Lung (tissue), 12 donors: ENCODE results near the gene HYLS1. TPM values are rescaled to one million over a fixed set of nuclear protein-coding genes. Genes with fewer than 3 reads are reported as not detected.
A peak's percentile ranks its signal among the peaks of the same experiment; 100 is the strongest.

Experiments
- ATAC-seq: fragments of 200-7000 bp; cut with Tn5 transposase; one replicate; pipeline ENCODE4 v1.9.1; 2020; ENCODE audit warnings: moderate number of reproducible peaks; ENCODE audit not compliant: insufficient read depth, low FRiP score
- DNase-seq, 3 donors: peaks; one replicate each; pipeline ENCODE4 v3.0.0-alpha.2; 2013 to 2017
- H3K27ac ChIP-seq, 2 donors: one replicate each; pipeline ENCODE4 v1.5.1; 2013; ENCODE audit warnings: mild to moderate bottlenecking in 2 of 2, moderate library complexity in 2 of 2, control low read depth in 1 of 2, inconsistent platforms in 1 of 2, low read depth in 1 of 2, low read length in 1 of 2
- H3K27me3 ChIP-seq, 3 donors: one replicate each; pipeline ENCODE4 v1.5.1; 2013; ENCODE audit warnings: low read length in 2 of 3; ENCODE audit not compliant: control insufficient read depth in 3 of 3, insufficient read depth in 3 of 3
- H3K36me3 ChIP-seq, 4 donors: one replicate each; pipeline ENCODE4 v1.5.1; 2013; ENCODE audit warnings: low read length in 4 of 4, mild to moderate bottlenecking in 1 of 4, moderate library complexity in 1 of 4; ENCODE audit not compliant: control insufficient read depth in 4 of 4, insufficient read depth in 4 of 4
- H3K4me1 ChIP-seq, 5 donors: one replicate each; pipeline ENCODE4 v1.5.1; 2013; ENCODE audit warnings: low read length in 5 of 5, mild to moderate bottlenecking in 2 of 5, moderate library complexity in 1 of 5; ENCODE audit not compliant: control insufficient read depth in 5 of 5, insufficient read depth in 5 of 5
- H3K4me3 ChIP-seq: one replicate; pipeline ENCODE4 v1.5.1; 2013; ENCODE audit warnings: mild to moderate bottlenecking, control low read depth, moderate library complexity
- H3K9ac ChIP-seq, 2 donors: one replicate each; pipeline ENCODE4 v1.5.1; 2013; ENCODE audit warnings: low read length in 2 of 2, control low read depth in 1 of 2; ENCODE audit not compliant: insufficient read depth in 1 of 2
- H3K9me3 ChIP-seq, 4 donors: one replicate each; pipeline ENCODE4 v1.5.1; 2013; ENCODE audit warnings: low read length in 3 of 4, mild to moderate bottlenecking in 1 of 4, moderate library complexity in 1 of 4; ENCODE audit not compliant: control insufficient read depth in 4 of 4, insufficient read depth in 3 of 4
- WGBS, 2 donors: extraction: QIAGEN DNeasy Blood & Tissue Kit; methylation state at CpG; one replicate each; pipeline ENCODE4 v1.1.7; 2013; 5-methylcytosine and 5-hydroxymethylcytosine counted together
- polyA plus RNA-seq, 2 donors: library from polyadenylated mRNA; stranded (reverse); fragments of 200-250 nt; gene quantifications; one replicate each; pipeline ENCODE4 v1.2.1, GENCODE V29; 2013
- total RNA-seq, 2 donors: library from RNA; depleted of rRNA in 1 of 2; stranded (reverse); fragments of >200 nt in 1 of 2; gene quantifications; one replicate each; pipeline ENCODE4 v1.2.1, GENCODE V29; 2014 to 2021
- TF ChIP-seq, protein P1 (sequence below): IDR thresholded peaks from 2 replicates; pipeline ENCODE4 v1.5.1; 2012; ENCODE audit warnings: mild to moderate bottlenecking; ENCODE audit errors: control extremely low read depth, extremely low read depth
- donor health status: control.
- donor health status: control.
- donor health status: Bipolar disorder and iron deficiency.
- donor health status: healthy.
- donor health status: DM: yes; HTN: yes; CAD: no.

HYLS1 gene
- total and polyA plus RNA-seq, 4 donors = 1.5 to 2.6 (median 2.0) TPM

- no peak overlapping the region for H3K4me3 ChIP-seq
- 90 to 92% methylated on average over 9 of the region's 9 CpGs for WGBS, 2 donors
- no peaks in the 10 kb centered on the region for H3K27me3 ChIP-seq
- DNase-seq = no peak
- no peak overlapping the region for H3K27ac ChIP-seq
- H3K9ac ChIP-seq = no peak overlapping the region
- no peaks in the 10 kb centered on the region for H3K36me3 ChIP-seq
- TF ChIP-seq, protein P1, sequence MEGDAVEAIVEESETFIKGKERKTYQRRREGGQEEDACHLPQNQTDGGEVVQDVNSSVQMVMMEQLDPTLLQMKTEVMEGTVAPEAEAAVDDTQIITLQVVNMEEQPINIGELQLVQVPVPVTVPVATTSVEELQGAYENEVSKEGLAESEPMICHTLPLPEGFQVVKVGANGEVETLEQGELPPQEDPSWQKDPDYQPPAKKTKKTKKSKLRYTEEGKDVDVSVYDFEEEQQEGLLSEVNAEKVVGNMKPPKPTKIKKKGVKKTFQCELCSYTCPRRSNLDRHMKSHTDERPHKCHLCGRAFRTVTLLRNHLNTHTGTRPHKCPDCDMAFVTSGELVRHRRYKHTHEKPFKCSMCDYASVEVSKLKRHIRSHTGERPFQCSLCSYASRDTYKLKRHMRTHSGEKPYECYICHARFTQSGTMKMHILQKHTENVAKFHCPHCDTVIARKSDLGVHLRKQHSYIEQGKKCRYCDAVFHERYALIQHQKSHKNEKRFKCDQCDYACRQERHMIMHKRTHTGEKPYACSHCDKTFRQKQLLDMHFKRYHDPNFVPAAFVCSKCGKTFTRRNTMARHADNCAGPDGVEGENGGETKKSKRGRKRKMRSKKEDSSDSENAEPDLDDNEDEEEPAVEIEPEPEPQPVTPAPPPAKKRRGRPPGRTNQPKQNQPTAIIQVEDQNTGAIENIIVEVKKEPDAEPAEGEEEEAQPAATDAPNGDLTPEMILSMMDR = no peak
- peaks cover 0 to 7% (median 0%) of the 10 kb centered on the region in 5 donors for H3K4me1 ChIP-seq
- ATAC-seq = no peak
- H3K9me3 ChIP-seq = no peaks in the 10 kb centered on the region
Observed at GRCh38 chr11:125924384-125925007, 37.0 kb downstream of the HYLS1 start.

DNA sequence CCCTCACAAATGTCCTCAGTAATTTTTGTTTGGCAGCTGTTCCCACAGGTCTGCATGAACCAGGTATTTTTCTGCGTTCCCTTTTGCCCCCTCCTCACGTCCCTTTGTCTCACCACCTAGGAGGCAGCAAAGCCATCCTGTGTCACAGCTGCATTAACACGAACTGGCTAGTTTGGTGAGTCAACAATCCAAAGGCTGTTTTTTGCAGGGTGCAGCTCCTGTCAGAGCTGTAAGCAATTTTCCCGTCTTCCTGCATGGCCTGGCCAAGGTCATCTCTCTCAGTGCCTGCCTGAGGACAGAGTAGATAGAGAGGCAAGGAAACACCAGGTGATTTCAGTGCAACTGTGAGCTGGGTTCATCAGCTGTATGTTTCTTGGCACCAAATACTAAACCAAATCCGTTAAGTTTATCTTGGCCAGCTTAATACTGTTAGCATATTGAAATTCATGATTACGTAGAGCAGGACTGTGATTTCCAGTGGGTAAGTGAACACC is 37.8 kb downstream of the HYLS1 start:
- Histone ChIP-seq H3K9me3 (no peaks in the 10 kb centered on the region), H3K4me1 (peaks cover 0 to 7% (median 0%) of the 10 kb centered on the region in 5 donors), H3K36me3 (no peaks in the 10 kb centered on the region), H3K4me3 (no peak overlapping the region), H3K9ac (no peak overlapping the region), H3K27me3 (no peaks in the 10 kb centered on the region), H3K27ac (no peak overlapping the region)
- TF ChIP-seq, protein P1 = no peak
- 77 to 84% methylated on average over 6 of the region's 6 CpGs for whole genome bisulfite sequencing, 2 donors
- DNase-seq (peak in 2 of 3 donors; percentile 8 to 11), ATAC-seq (no peak)

DNA sequence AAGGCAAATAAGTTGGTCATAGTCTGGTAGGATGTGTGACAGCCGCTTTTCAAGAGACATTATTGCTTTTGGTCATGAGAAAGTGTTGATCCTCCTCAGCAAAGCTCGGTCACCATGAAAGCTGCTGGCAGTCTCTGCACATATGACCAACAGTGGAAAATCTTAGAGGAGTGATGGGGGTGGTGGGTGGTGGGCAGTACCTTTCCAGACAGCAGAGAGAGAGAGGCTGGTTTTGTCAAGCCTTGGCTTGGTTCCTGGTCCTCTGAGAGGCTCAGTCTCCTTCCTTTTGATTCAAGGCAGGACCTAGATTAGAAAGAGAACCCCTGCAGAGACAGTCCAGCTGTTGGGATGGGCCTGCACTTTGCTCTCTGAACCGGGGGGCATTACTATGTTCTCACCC is 38.3 kb downstream of the HYLS1 start:
- ATAC-seq (no peak), DNase-seq (no peak)
- H3K4me3 ChIP-seq = no peak overlapping the region
- H3K9me3 ChIP-seq = no peaks in the 10 kb centered on the region
- H3K9ac ChIP-seq = no peak overlapping the region
- 72 to 86% methylated on average over 3 of the region's 3 CpGs for WGBS, 2 donors
- H3K4me1 ChIP-seq = peaks cover 0 to 7% (median 0%) of the 10 kb centered on the region in 5 donors
- no peaks in the 10 kb centered on the region for H3K27me3 ChIP-seq
- TF ChIP-seq, protein P1 = no peak
- H3K27ac ChIP-seq = no peak overlapping the region
- no peaks in the 10 kb centered on the region for H3K36me3 ChIP-seq
